ENCODE measurements around the gene GGT5.

Gene GGT5

DNA sequence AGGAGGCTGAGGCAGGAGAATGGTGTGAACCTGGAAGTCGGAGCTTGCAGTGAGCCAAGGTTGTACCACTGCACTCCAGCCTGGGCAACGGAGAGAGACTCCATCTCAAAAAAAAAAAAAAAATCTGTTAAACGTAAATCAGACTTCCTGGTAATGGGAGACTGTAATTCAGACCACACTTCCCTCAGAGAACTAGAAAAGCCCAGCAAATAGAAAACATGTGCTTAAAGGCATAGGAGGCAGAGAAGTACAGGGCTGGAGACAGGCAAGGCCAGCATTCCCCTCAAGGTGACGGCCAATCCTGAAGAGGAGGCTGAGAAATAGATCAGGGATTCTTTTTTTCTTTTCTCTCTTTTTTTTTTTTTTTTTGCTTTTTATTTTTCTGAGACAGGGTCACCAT is 8.2 kb downstream of the GGT5 start:
- DNase-seq (ENCODE audit: extremely low spot score) = no peak
- TF ChIP-seq CTCF (IDR thresholded peaks at IDR 0.05; ENCODE audit: control extremely low read depth, extremely low read depth, low read depth, missing control alignments) = no peak
- POLR2A ChIA-PET = no interaction called here
- CTCF ChIA-PET = interaction anchor here (1.1 to 1.9 kb wide), 2 partner anchors 10 to 47 kb away, joined by 3 to 7 read pairs; no protein-coding TSS in a partner anchor

- DNase-seq (ENCODE audit: extremely low spot score) = no peak
These were observed 9.6 kb downstream of the GGT5 start for GRCh38 chr22:24235315-24235714.

GRCh38 chr22:24233816-24234215 is 11.1 kb downstream of the GGT5 start:
- POLR2A ChIA-PET = no interaction called here
- DNase-seq (ENCODE audit: extremely low spot score) = no peak
- CTCF ChIA-PET = interaction anchor here (1.2 to 1.7 kb wide), 3 partner anchors 9 to 35 kb away, joined by 3 to 4 read pairs (median 4); no protein-coding TSS in a partner anchor
- no peak for TF ChIP-seq CTCF (IDR thresholded peaks at IDR 0.05; ENCODE audit: control extremely low read depth, extremely low read depth, low read depth, missing control alignments)

More at GRCh38 chr22:24235315-24235714, 9.6 kb downstream of the GGT5 start:
- ChIA-PET POLR2A (no interaction called here), CTCF (interaction anchor here (1.1 to 1.9 kb wide), 4 partner anchors 9 to 45 kb away, joined by 3 to 7 read pairs (median 4); no protein-coding TSS in a partner anchor)
- TF ChIP-seq CTCF (IDR thresholded peaks at IDR 0.05; ENCODE audit: control extremely low read depth, extremely low read depth, low read depth, missing control alignments) = no peak

DNA sequence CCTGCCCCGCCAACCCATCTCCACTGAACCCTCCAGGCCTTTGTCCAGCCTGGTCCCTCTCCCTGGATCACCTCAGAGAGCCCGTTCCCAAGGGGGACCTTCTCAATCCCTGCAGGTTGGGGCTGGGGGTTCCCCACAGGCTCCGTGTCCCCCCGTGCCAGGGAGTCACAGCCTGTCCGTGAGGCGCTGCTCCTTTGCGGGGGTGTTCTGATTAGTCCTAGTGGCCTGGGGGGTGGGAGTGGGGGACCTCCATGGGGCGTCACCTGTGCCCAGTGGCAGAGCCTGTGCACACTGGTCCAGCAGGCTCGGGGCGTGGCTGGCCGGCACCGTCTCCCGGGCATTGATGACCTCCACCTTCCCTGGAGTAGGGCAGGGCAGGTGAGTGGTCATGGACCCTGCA is 11.6 kb downstream of the GGT5 start:
- ChIA-PET CTCF (interaction anchor here (1.1 to 5.4 kb wide), 4 partner anchors 12 to 68 kb away, joined by 3 to 67 read pairs (median 13); partner anchors contain the start of gene GGT5), POLR2A (no interaction called here)
- no peak for TF ChIP-seq CTCF (IDR thresholded peaks at IDR 0.05; ENCODE audit: control extremely low read depth, extremely low read depth, low read depth, missing control alignments)
- peak; percentile 10 for DNase-seq (ENCODE audit: extremely low spot score)

DNA sequence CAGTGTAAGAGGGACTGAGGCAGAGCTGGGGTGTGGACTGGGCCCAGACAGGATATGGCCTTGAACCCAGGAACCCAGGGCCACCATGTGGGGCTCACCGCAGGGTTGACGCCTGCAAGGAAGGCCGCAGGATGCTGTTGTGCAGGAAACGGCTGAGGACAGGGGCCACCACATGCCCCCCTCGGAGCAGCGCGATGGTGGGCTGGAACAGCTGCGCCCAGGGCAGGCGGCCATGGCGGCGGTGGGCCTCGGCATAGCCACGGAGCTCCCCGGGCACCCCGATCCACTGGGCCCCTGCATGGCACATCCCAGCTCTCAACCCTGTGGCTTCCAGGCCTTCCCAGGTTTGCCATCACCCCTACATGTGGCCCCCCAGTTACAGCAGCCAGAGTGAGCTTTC is 12.2 kb downstream of the GGT5 start:
- no peak for DNase-seq (ENCODE audit: extremely low spot score)
- no peak for TF ChIP-seq CTCF (IDR thresholded peaks at IDR 0.05; ENCODE audit: control extremely low read depth, extremely low read depth, low read depth, missing control alignments)
- ChIA-PET POLR2A (interaction anchor here (0.5 kb wide), 1 partner anchor 375 kb away, joined by 4 read pairs; the partner anchor contains the start of gene SLC2A11), CTCF (interaction anchor here (0.6 to 5.4 kb wide), 6 partner anchors 10 to 68 kb away, joined by 3 to 67 read pairs (median 4); partner anchors contain the start of gene GGT5)

- POLR2A ChIA-PET = no interaction called here
- CTCF ChIA-PET = interaction anchor here (0.8 to 5.4 kb wide), 11 partner anchors 10 to 461 kb away, joined by 3 to 67 read pairs (median 4); partner anchors contain the start of genes GGT5 and SUSD2
- peak; percentile 16 for DNase-seq (ENCODE audit: extremely low spot score)
- TF ChIP-seq CTCF (IDR thresholded peaks at IDR 0.05; ENCODE audit: control extremely low read depth, extremely low read depth, low read depth, missing control alignments) = no peak
These were observed 12.8 kb downstream of the GGT5 start for GRCh38 chr22:24232124-24232523.

Measured in GM10248 (cell line).